Caki2 (cell line): Measurements from ENCODE around the gene UBE2E2. TPM values are rescaled to one million over a fixed set of nuclear protein-coding genes. Genes with fewer than 3 reads are reported as not detected.
"Not testable (repeated sequence)": the region's sequence is repeated elsewhere in the genome, so short reads cannot be mapped to it uniquely, and the experiment has no call there.

Experiments used
- DNase-seq: peaks from one replicate; pipeline ENCODE4 v3.0.0-alpha.2; 2015; ENCODE audit warnings: low read depth
- in situ Hi-C: cut with HindIII; loops from 2 replicates; pipeline ENCODE4 v1.10.0; 2016; ENCODE audit warnings: low sequenced_read_pairs, low pct_unique_long_range_greater_than_20kb, mixed read lengths
- total RNA-seq: library from RNA; depleted of rRNA; stranded (reverse); fragments of >200 nt; shearing (Covaris generic); gene quantifications from 2 replicates; pipeline ENCODE4 v1.2.3, GENCODE V29; 2014; ENCODE audit warnings: low replicate concordance

The UBE2E2 gene
- total RNA-seq, 1 experiment from 2014 or later, result 37.9 TPM

- in situ Hi-C loops, result no loop called here
- no peak for DNase-seq
Measured at GRCh38 chr3:23303601-23304217, 100.6 kb downstream of the UBE2E2 start.

GRCh38 chr3:23304424-23304823, 101.3 kb downstream of the UBE2E2 start:
- in situ Hi-C loops, result no loop called here
- no peak for DNase-seq

- in situ Hi-C loops, result no loop called here
- no peak for DNase-seq
Measured at GRCh38 chr3:23308986-23309625, 106.0 kb downstream of the UBE2E2 start.

- in situ Hi-C loops, result no loop called here
- DNase-seq, result no peak
Measured at GRCh38 chr3:23312866-23313265, 109.7 kb downstream of the UBE2E2 start.

GRCh38 chr3:23314981-23315762, 112.0 kb downstream of the UBE2E2 start:
- no peak for DNase-seq
- in situ Hi-C loops, result no loop called here

GRCh38 chr3:23316924-23317323, 113.8 kb downstream of the UBE2E2 start:
- in situ Hi-C loops, result no loop called here
- no peak for DNase-seq

- DNase-seq, result no peak
- in situ Hi-C loops, result no loop called here
Measured at GRCh38 chr3:23319366-23320312, 116.5 kb downstream of the UBE2E2 start.

- in situ Hi-C loops, result no loop called here
- DNase-seq, result no peak
Measured at GRCh38 chr3:23320586-23321570, 117.8 kb downstream of the UBE2E2 start.

GRCh38 chr3:23324745-23325144, 121.6 kb downstream of the UBE2E2 start:
- DNase-seq, result no peak
- in situ Hi-C loops, result no loop called here

- in situ Hi-C loops, result no loop called here
- DNase-seq, result no peak
Measured at GRCh38 chr3:23325466-23326065, 122.4 kb downstream of the UBE2E2 start.

- in situ Hi-C loops, result no loop called here
- DNase-seq, result no peak
Measured at GRCh38 chr3:23329471-23330105, 126.5 kb downstream of the UBE2E2 start.

- no peak for DNase-seq
- in situ Hi-C loops, result no loop called here
Measured at GRCh38 chr3:23330568-23330967, 127.4 kb downstream of the UBE2E2 start.

- in situ Hi-C loops, result no loop called here
- DNase-seq, result no peak
Measured at GRCh38 chr3:23331141-23331935, 128.2 kb downstream of the UBE2E2 start.

- in situ Hi-C loops, result no loop called here
- DNase-seq, result no peak
Measured at GRCh38 chr3:23333633-23334032, 130.5 kb downstream of the UBE2E2 start.

GRCh38 chr3:23336853-23337252, 133.7 kb downstream of the UBE2E2 start:
- in situ Hi-C loops, DNase-seq: not testable (repeated sequence)
